Measurements from ENCODE around the gene NPC1L1. TPM values are rescaled to one million over a fixed set of nuclear protein-coding genes. Genes with fewer than 3 reads are reported as not detected.

NPC1L1 gene
- total and polyA plus RNA-seq, 2 of the 4 experiments (the other 2 are of a cell fraction): 0.07 TPM; not detected in 1

- TF ChIP-seq POLR2A (IDR thresholded peaks at IDR 0.05; ENCODE audit: low read depth, low read length) (peak; percentile 61; the same call in 1 of the 2 replicates), RCOR1 (IDR thresholded peaks at IDR 0.05; ENCODE audit: insufficient replicate concordance, low read length) (no peak), MXI1 (IDR thresholded peaks at IDR 0.05; ENCODE audit: borderline replicate concordance, low read depth, low read length) (no peak; the same call in none of the 2 replicates), NFE2L2 (IDR thresholded peaks at IDR 0.05; ENCODE audit: low read depth, low read length) (0 out of 2 replicates have a peak, but pooled peaks have one; percentile 1)
Measured at GRCh38 chr7:44490351-44491200, 50.6 kb downstream of the NPC1L1 start, which contains the start of gene NUDCD3 (continued).

DNA sequence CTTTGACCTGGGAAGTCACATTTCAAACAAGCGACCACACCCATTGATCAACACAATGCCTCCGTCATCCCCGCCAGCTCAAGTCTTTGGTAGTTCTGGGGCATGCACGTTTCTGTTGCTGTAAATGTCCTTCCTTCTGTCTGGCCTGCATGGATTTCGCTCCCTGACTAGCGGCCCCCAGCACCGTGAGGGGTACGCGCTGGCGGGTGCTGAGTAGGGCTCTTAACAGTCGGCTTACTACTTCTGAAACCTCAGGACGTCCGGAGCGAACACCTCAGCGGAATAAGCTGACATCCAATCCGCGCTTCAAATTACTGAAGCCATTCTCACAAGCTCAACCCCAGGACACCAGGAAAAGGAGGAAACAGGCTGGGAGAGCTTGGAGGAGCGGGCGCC is 51.2 kb downstream of the NPC1L1 start:
- 0% methylated on average over 11 of the region's 19 CpGs; no CpG with 5 or more reads in 1 of the 2 experiments for WGBS, 2 experiments (ENCODE audit: extremely low coverage in 2 of 2, insufficient read length in 1 of 2)
- Histone ChIP-seq H3K9me1 (ENCODE audit: insufficient read depth, low read length) (peaks cover 17% of the 10 kb centered on the region), H2BK15ac (ENCODE audit: low read depth, low read length) (no peak overlapping the region), H3K18ac (ENCODE audit: low read depth, low read length) (no peak overlapping the region), H3K27ac (ENCODE audit: insufficient read depth, low read length) (peak overlapping the region; percentile 97), H3K9ac (ENCODE audit: low read depth, low read length) (peak overlapping the region; percentile 81), H2AFZ (replicated peaks; ENCODE audit: low read length, poor library complexity) (peak overlapping the region; percentile 99), H3K27me3 (ENCODE audit: control insufficient read depth, insufficient read depth, low read length) (no peaks in the 10 kb centered on the region), H2BK20ac (ENCODE audit: low read depth, low read length) (no peak overlapping the region), H3K36me3 (ENCODE audit: control insufficient read depth, insufficient read depth, low read length) (peaks cover 1% of the 10 kb centered on the region; the same call in 1 of the 2 replicates), H3K4ac (ENCODE audit: low read depth, low read length) (peak overlapping the region; percentile 89), H2AK5ac (ENCODE audit: low read depth, low read length) (peak overlapping the region; percentile 80), H3K23ac (ENCODE audit: low read depth, low read length) (peak overlapping the region; percentile 61), H2AK9ac (replicated peaks; ENCODE audit: low read depth, low read length, poor library complexity) (peak overlapping the region; percentile 98), H4K8ac (ENCODE audit: low read depth in 2 of 2, low read length in 2 of 2) (peak overlapping the region; percentile 80 to 97), H2BK5ac (ENCODE audit: low read depth, low read length, poor library complexity, severe bottlenecking) (peak overlapping the region; percentile 73), H3K4me1 (ENCODE audit: control insufficient read depth, insufficient read depth, low read length) (peaks cover 2% of the 10 kb centered on the region; the same call in 1 of the 2 replicates), H3K4me2 (ENCODE audit: low read depth, low read length) (peak overlapping the region; percentile 91), H3K79me1 (ENCODE audit: low read depth in 1 of 2, low read length in 2 of 2) (peaks cover 24 to 50% of the 10 kb centered on the region in 2 experiments), H3K14ac (replicated peaks; ENCODE audit: low read depth, low read length) (peak overlapping the region; percentile 97), H3K4me3 (ENCODE audit: insufficient read depth, low read depth, low read length) (peak overlapping the region; percentile 94), H3K9me3 (ENCODE audit: control insufficient read depth, insufficient read depth, low read length) (no peaks in the 10 kb centered on the region), H4K20me1 (ENCODE audit: insufficient read depth, low read length) (peaks cover 14% of the 10 kb centered on the region; the same call in 1 of the 2 replicates), H4K91ac (ENCODE audit: insufficient read depth, low read depth, low read length) (peak overlapping the region; percentile 20), H2BK120ac (ENCODE audit: low read depth, low read length) (no peak overlapping the region; the same call in 1 of the 2 replicates), H4K5ac (ENCODE audit: low read depth, low read length) (peak overlapping the region; percentile 78), H3K56ac (ENCODE audit: extremely low read depth, insufficient read depth, low read length) (peak overlapping the region; percentile 96)
- TF ChIP-seq MAFK (IDR thresholded peaks at IDR 0.05; ENCODE audit: low read depth, low read length) (no peak), FOS (IDR thresholded peaks at IDR 0.05; ENCODE audit: low read depth, low read length) (no peak), MXI1 (IDR thresholded peaks at IDR 0.05; ENCODE audit: borderline replicate concordance, low read depth, low read length) (peak; percentile 41; the same call in 1 of the 2 replicates), CHD1 (IDR thresholded peaks at IDR 0.05; ENCODE audit: low read depth, low read length) (no peak)
- in situ Hi-C loops (cut with MboI; ENCODE audit: low sequenced_read_pairs): loop anchor here (5.0 kb wide), 1 partner anchor 67 kb away; no protein-coding TSS in a partner anchor
- TSS peak; percentile 41 for BruUV-seq (replicated peaks)
- intact Hi-C loops (cut with micrococcal nuclease): loop anchor here (1.0 kb wide), 1 partner anchor 75 kb away; no protein-coding TSS in a partner anchor
- CTCF ChIA-PET: interaction anchor here (3.0 kb wide), 1 partner anchor 76 kb away, joined by 14 read pairs; no protein-coding TSS in a partner anchor
- DNase-seq (peak; percentile 25), ATAC-seq (ENCODE audit: low read depth) (no peak; the same call in none of the 2 replicates)
- POLR2A ChIA-PET (ENCODE audit: unreplicated experiment): no interaction called here
- dilution Hi-C loops (cut with HindIII; ENCODE audit: low sequenced_read_pairs, unreplicated experiment): no loop called here
